ENCODE measurements around the gene PLCB1. TPM values are rescaled to one million over a fixed set of nuclear protein-coding genes. Genes with fewer than 3 reads are reported as not detected.
"Not testable (repeated sequence)": the region's sequence is repeated elsewhere in the genome, so short reads cannot be mapped to it uniquely, and the experiment has no call there.

PLCB1 gene
- total and polyA plus RNA-seq, 2 experiments from 2014 or later = 8.0 to 17.6 TPM

DNA sequence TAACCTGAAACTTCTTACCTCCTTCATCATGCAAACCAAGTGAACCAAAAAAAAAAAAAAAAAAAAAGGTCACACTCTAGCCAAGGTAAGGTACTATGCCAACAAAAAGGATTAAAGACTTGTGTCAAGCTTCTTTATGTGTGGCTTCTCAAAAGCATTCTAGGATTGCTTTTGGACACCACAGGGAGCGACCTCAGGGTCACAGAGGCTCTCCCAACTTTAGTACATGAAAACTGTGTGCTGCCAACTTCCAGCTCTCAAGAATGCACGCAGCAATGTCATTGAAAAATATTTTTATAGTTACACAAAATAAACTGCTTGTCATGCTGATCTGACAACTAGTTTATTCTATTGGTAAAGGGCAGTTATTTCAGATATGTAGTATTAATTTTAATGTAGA is 243.8 kb downstream of the PLCB1 start:
- Histone ChIP-seq H3K27ac (no peak overlapping the region), H3K27me3 (no peaks in the 10 kb centered on the region), H3K9me3 (ENCODE audit: low read depth) (no peaks in the 10 kb centered on the region), H3K4me1 (ENCODE audit: low read depth) (peaks cover 5% of the 10 kb centered on the region), H3K4me3 (no peak overlapping the region), H3K36me3 (no peaks in the 10 kb centered on the region)
- TF ChIP-seq, protein P1, sequence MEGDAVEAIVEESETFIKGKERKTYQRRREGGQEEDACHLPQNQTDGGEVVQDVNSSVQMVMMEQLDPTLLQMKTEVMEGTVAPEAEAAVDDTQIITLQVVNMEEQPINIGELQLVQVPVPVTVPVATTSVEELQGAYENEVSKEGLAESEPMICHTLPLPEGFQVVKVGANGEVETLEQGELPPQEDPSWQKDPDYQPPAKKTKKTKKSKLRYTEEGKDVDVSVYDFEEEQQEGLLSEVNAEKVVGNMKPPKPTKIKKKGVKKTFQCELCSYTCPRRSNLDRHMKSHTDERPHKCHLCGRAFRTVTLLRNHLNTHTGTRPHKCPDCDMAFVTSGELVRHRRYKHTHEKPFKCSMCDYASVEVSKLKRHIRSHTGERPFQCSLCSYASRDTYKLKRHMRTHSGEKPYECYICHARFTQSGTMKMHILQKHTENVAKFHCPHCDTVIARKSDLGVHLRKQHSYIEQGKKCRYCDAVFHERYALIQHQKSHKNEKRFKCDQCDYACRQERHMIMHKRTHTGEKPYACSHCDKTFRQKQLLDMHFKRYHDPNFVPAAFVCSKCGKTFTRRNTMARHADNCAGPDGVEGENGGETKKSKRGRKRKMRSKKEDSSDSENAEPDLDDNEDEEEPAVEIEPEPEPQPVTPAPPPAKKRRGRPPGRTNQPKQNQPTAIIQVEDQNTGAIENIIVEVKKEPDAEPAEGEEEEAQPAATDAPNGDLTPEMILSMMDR (IDR thresholded peaks at IDR 0.05; ENCODE audit: low read depth, low read length) = no peak
- DNase-seq (ENCODE audit: low read depth in 1 of 2, low spot score in 1 of 2) = no peak

DNA sequence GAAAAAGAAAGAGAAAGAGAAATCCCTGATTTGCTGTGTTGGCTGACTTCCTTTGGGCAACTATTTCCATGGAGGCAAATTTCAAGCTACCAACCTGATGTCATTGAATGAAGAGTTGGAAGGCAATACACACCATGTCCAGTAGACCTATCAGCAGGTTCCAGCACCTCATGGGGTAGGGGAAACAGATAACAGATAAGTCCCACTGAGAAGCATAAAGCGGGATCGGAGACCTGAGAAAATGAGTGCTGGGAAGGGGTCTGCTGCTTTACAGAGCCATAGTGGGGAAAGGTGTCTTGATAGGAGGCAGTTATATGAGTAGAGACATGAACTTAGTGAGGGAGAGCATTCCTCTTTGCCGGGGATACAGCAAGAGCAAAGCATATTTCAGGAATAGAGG is 244.9 kb downstream of the PLCB1 start:
- no peaks in the 10 kb centered on the region for H3K36me3 ChIP-seq
- H3K4me3 ChIP-seq = no peak overlapping the region
- TF ChIP-seq, protein P1 (IDR thresholded peaks at IDR 0.05; ENCODE audit: low read depth, low read length) = no peak
- no peaks in the 10 kb centered on the region for H3K9me3 ChIP-seq (ENCODE audit: low read depth)
- no peak overlapping the region for H3K27ac ChIP-seq
- no peak for DNase-seq (ENCODE audit: low read depth in 1 of 2, low spot score in 1 of 2)
- no peaks in the 10 kb centered on the region for H3K27me3 ChIP-seq
- peaks cover 5% of the 10 kb centered on the region for H3K4me1 ChIP-seq (ENCODE audit: low read depth)

DNA sequence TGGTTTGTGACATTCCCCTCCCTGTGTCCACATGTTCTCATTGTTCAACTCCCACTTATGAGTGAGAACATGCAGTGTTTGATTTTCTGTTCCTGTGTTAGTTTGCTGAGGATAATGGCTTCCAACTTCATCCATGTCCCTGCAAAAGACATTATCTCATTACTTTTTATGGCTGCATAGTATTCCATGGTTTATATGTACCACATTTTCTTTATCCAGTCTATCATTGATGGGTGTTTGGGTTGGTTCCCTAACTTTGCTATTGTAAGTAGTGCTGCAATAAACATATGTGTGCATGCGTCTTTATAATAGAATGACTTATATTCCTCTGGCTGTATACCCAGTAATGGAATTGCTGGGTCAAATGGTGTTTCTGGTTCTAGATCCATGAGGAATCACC is 247.1 kb downstream of the PLCB1 start:
- DNase-seq (ENCODE audit: low read depth in 1 of 2, low spot score in 1 of 2); H3K9me3 ChIP-seq (ENCODE audit: low read depth); H3K27me3 ChIP-seq; H3K4me1 ChIP-seq (ENCODE audit: low read depth); H3K4me3 ChIP-seq; H3K36me3 ChIP-seq; H3K27ac ChIP-seq: not testable (repeated sequence)

DNA sequence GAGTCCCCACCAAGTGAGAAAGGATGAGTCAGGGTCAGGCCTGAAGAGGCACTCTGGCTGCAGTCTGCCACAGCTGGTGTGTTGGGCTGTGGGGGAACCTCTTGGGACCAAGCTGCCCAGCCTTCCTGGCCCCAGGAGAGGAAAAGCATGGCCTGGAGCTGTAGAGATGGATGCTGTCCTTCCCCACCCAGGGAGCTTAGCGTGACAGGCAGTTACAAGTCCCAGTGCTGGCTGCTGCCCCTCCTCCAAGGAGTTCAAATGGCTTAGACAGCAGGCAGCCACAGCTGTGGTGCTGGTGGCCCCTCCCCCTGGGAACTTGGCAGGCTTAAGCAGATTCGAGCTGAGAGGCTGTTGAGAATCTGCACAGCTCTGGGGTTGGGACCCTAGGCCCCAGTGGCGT is 253.2 kb downstream of the PLCB1 start:
- Histone ChIP-seq H3K27ac (no peak overlapping the region), H3K4me3 (no peak overlapping the region), H3K4me1 (ENCODE audit: low read depth) (peaks cover 14% of the 10 kb centered on the region), H3K36me3 (no peaks in the 10 kb centered on the region), H3K9me3 (ENCODE audit: low read depth) (peaks cover 4% of the 10 kb centered on the region), H3K27me3 (no peaks in the 10 kb centered on the region)
- TF ChIP-seq, protein P1 (IDR thresholded peaks at IDR 0.05; ENCODE audit: low read depth, low read length) = no peak
- peak; percentile 48 to 74 for DNase-seq (ENCODE audit: low read depth in 1 of 2, low spot score in 1 of 2)

DNA sequence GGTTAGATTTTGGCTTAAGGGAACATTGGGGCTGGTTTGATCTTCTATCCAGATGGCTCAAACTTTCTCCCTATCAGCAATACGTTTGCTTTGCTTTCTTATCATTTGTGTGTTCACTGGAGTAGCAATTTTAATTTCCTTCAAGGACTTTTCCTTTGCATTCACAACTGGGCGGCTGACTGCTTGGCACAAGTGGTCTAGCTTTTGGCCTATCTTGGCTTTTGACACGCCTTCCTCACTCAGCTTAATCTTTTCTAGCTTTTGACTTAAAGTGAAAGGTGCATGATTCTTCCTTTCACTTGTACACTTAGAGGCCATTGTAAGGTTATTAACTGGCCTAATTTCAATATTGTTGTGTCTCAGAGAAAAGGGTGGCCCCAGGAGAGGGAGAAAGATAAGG is 254.9 kb downstream of the PLCB1 start:
- no peaks in the 10 kb centered on the region for H3K36me3 ChIP-seq
- TF ChIP-seq, protein P1 (IDR thresholded peaks at IDR 0.05; ENCODE audit: low read depth, low read length) = no peak
- no peaks in the 10 kb centered on the region for H3K27me3 ChIP-seq
- no peak overlapping the region for H3K27ac ChIP-seq
- no peak overlapping the region for H3K4me3 ChIP-seq
- H3K4me1 ChIP-seq (ENCODE audit: low read depth) = peaks cover 14% of the 10 kb centered on the region
- DNase-seq (ENCODE audit: low read depth in 1 of 2, low spot score in 1 of 2) = no peak
- peaks cover 4% of the 10 kb centered on the region for H3K9me3 ChIP-seq (ENCODE audit: low read depth)

DNA sequence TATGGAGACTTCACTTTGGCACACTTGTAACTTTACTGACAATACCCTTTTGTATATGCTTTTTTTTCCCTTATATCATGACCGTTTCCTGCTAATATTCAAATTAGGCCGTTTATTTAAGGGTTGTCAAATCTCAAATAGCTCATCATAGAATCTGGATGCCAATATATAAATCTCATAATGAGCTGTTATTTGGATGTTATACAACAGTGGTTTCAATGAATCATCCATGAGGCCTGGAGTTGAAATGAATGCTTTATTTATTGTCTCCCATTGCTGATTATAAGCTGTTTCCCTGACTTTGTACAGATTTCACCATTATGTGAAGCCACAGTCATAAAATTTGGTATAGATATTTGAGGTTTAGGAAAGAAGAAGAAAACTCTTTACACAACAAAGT is 256.1 kb downstream of the PLCB1 start:
- TF ChIP-seq, protein P1 (IDR thresholded peaks at IDR 0.05; ENCODE audit: low read depth, low read length) = no peak
- H3K9me3 ChIP-seq (ENCODE audit: low read depth) = peaks cover 4% of the 10 kb centered on the region
- no peak overlapping the region for H3K27ac ChIP-seq
- H3K27me3 ChIP-seq = no peaks in the 10 kb centered on the region
- H3K36me3 ChIP-seq = no peaks in the 10 kb centered on the region
- peaks cover 14% of the 10 kb centered on the region for H3K4me1 ChIP-seq (ENCODE audit: low read depth)
- no peak overlapping the region for H3K4me3 ChIP-seq
- peak in 1 of 2 donors; percentile 51 for DNase-seq (ENCODE audit: low read depth in 1 of 2, low spot score in 1 of 2)
